AG04449 (cell line): ENCODE measurements around the gene LRRC28.

ENCODE experiments used
- CTCF ChIA-PET: fragments of 350-600 bp; formaldehyde crosslinking; extraction: SDS; loops from one replicate; lab custom pipeline; 2021; ENCODE audit warnings: antibody characterized with exemption; lab: Yijun Ruan, JAX
- POLR2A ChIA-PET: fragments of 400-600, 350-600 bp; formaldehyde crosslinking; extraction: SDS; loops from one replicate; lab custom pipeline; 2020; ENCODE audit warnings: antibody characterized with exemption, inconsistent platforms; lab: Yijun Ruan, JAX
- DNase-seq: peaks from one replicate; pipeline ENCODE4 v3.0.0-alpha.2; 2010; ENCODE audit warnings: low read depth, low spot score
- H3K4me3 ChIP-seq: 2 replicates; pipeline ENCODE4 v1.5.1; 2011; ENCODE audit warnings: low read depth, mild to moderate bottlenecking, control low read depth, low read length
- CTCF ChIP-seq: IDR thresholded peaks from one replicate; pipeline ENCODE4 v1.5.1; 2011; ENCODE audit warnings: mild to moderate bottlenecking, moderate library complexity, low read length, control low read depth, inconsistent platforms; ENCODE audit not compliant: insufficient read depth; ENCODE audit errors: missing control alignments

The LRRC28 gene

GRCh38 chr15:99312794-99313193 lies 61.5 kb downstream of the LRRC28 start:
- ChIA-PET POLR2A (no interaction called here), CTCF (interaction anchor here (0.6 to 3.8 kb wide), 4 partner anchors 27 to 391 kb away, joined by 3 to 15 read pairs (median 4); no protein-coding TSS in a partner anchor)
- no peak overlapping the region for H3K4me3 ChIP-seq
- no peak for DNase-seq
- TF ChIP-seq CTCF: no peak

GRCh38 chr15:99315636-99316035 lies 64.4 kb downstream of the LRRC28 start:
- POLR2A ChIA-PET: no interaction called here
- DNase-seq: no peak
- no peak for TF ChIP-seq CTCF
- H3K4me3 ChIP-seq: no peak overlapping the region
- CTCF ChIA-PET: interaction anchor here (2.1 kb wide), 1 partner anchor 29 kb away, joined by 5 read pairs; no protein-coding TSS in a partner anchor

GRCh38 chr15:99320374-99321215 lies 69.3 kb downstream of the LRRC28 start:
- H3K4me3 ChIP-seq: no peak overlapping the region
- TF ChIP-seq CTCF: no peak
- no peak for DNase-seq
- ChIA-PET POLR2A (no interaction called here), CTCF (interaction anchor here (1.0 kb wide), 1 partner anchor 39 kb away, joined by 3 read pairs; no protein-coding TSS in a partner anchor)

- no peak overlapping the region for H3K4me3 ChIP-seq
- ChIA-PET POLR2A (no interaction called here), CTCF (no interaction called here)
- no peak for TF ChIP-seq CTCF
- DNase-seq: no peak
These were observed 70.2 kb downstream of the LRRC28 start for GRCh38 chr15:99321468-99321867.

GRCh38 chr15:99322643-99323405 lies 71.5 kb downstream of the LRRC28 start:
- no peak for DNase-seq
- ChIA-PET POLR2A (interaction anchor here (0.6 kb wide), 1 partner anchor 12 kb away, joined by 3 read pairs; no protein-coding TSS in a partner anchor), CTCF (interaction anchor here (1.1 kb wide), 1 partner anchor 36 kb away, joined by 3 read pairs; no protein-coding TSS in a partner anchor)
- no peak for TF ChIP-seq CTCF
- H3K4me3 ChIP-seq: no peak overlapping the region

GRCh38 chr15:99324082-99324620 lies 72.9 kb downstream of the LRRC28 start:
- CTCF ChIA-PET: interaction anchor here (1.0 to 2.6 kb wide), 2 partner anchors 18 to 380 kb away, joined by 3 to 12 read pairs; no protein-coding TSS in a partner anchor

More at GRCh38 chr15:99324082-99324620, 72.9 kb downstream of the LRRC28 start:
- POLR2A ChIA-PET: interaction anchor here (0.6 to 1.2 kb wide), 6 partner anchors 17 to 383 kb away, joined by 3 to 4 read pairs (median 3); no protein-coding TSS in a partner anchor
- H3K4me3 ChIP-seq: peak overlapping the region; percentile 18
- TF ChIP-seq CTCF: no peak
- peak; percentile 67 for DNase-seq
